GM18499 (cell line): Measurements from ENCODE around the gene GDPGP1.
A peak's percentile ranks its signal among the peaks of the same experiment; 100 is the strongest.

ENCODE experiments used
- ATAC-seq: cut with Tn5 transposase; IDR thresholded peaks from one replicate; pipeline ENCODE4 v1.9.1; 2021; ENCODE audit warnings: moderate number of reproducible peaks; ENCODE audit not compliant: insufficient read depth, unreplicated experiment

The GDPGP1 gene

DNA sequence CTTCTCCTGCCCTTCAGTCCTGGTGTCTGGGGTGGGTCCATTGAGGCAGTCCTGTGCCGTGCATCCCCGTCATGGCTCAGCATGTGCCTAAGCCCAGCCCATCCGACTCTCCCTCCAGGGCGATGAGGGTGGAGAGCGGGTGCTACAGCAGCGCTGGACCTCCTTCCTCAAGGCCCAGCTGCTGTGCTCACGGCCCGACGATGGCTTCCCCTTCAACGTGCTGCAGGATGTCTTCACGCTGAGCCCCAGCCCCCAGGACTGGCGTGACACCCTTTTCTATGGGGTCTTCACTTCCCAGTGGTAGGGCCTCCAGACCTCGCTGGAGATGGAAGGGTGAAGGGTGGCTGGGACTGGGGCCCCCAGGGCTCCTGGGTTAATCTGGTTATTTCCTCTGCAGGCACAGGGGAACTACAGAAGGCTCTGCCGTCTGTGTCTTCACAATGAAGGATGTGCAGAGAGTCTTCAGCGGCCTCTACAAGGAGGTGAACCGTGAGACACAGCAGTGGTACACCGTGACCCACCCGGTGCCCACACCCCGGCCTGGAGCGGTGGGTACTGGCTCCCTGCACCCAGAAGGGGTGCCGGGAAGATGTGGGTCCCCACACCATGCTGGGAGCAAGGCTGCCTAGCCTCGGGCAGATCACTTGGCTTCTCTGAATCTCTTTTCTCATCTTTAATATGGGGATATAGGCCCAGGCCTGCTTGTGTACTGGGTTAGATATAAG is 10.4 kb upstream of the GDPGP1 start:
- ATAC-seq, result no peak

DNA sequence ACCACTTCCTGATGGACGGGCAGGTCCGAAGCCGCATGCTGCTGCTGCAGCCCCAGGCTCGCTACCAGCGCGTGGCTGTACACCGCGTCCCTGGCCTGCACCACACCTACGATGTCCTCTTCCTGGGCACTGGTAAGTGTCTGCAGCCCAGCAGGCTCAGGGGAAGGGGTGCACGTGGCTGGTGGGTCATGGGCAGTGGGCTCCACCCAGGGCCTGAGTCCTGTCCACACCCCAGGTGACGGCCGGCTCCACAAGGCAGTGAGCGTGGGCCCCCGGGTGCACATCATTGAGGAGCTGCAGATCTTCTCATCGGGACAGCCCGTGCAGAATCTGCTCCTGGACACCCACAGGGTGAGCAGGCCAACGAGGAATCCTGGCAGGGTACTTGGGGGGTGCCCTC is 9.0 kb upstream of the GDPGP1 start:
- ATAC-seq, result no peak

GRCh38 chr15:90225504-90226234 is 8.3 kb upstream of the GDPGP1 start:
- no peak for ATAC-seq

GRCh38 chr15:90227336-90227735 is 6.7 kb upstream of the GDPGP1 start:
- no peak for ATAC-seq

- ATAC-seq, result no peak
Observed at GRCh38 chr15:90227816-90228772, 5.9 kb upstream of the GDPGP1 start.

GRCh38 chr15:90228960-90229359 is 5.0 kb upstream of the GDPGP1 start:
- no peak for ATAC-seq

- ATAC-seq, result no peak
Observed at GRCh38 chr15:90230071-90230494, 3.9 kb upstream of the GDPGP1 start.

- ATAC-seq, result no peak
Observed at GRCh38 chr15:90230610-90231009, 3.4 kb upstream of the GDPGP1 start.

DNA sequence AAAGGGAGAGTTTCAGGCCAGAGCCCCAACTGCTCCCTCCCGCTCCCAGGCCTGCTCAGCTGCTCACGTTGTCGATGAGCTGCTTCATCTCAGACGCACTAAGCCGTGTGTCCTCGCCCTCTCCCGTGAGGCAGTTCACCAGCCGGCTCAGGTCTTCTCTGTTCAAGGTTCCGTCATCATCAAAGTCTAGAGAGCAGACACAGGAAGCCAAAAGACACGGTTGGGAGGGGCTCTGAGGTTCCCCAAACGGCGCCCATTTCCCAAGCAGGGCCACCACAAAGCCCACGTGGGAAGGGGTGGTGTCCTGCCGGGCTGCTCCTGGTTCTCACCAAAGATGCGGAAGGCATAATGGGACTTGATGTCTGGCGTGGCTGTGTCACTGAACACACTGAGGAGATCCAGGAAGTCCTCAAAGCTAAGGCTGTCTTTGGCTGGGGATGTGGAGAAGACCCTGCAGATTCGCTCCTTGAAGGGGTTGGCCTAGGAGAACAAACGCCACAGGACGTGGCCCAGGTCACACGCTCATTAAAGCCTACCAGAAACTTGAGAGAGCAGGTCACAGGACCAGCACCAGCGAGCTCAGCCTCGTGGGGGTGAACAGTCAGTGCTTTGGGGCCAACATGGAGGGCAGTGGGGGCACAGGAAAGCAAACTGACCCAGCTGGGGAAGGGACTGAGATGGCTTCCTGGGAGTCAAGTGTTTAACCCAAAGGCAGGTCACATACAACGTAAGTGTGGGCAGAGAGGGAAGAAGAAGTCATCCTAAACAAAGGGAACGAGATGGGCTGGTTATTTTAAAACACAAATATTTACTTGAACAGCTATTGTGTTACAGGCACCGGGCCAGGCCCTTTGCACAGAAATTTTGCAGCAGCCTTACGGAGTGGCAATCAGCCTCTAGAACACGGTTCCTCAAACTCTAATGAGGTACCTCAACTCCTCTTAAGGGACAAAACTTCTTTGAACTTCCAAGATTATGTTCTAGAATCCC is 2.7 kb upstream of the GDPGP1 start:
- no peak for ATAC-seq

GRCh38 chr15:90232196-90232595 is 1.8 kb upstream of the GDPGP1 start:
- no peak for ATAC-seq

GRCh38 chr15:90232941-90233386 is 1.0 kb upstream of the GDPGP1 start:
- ATAC-seq, result no peak

DNA sequence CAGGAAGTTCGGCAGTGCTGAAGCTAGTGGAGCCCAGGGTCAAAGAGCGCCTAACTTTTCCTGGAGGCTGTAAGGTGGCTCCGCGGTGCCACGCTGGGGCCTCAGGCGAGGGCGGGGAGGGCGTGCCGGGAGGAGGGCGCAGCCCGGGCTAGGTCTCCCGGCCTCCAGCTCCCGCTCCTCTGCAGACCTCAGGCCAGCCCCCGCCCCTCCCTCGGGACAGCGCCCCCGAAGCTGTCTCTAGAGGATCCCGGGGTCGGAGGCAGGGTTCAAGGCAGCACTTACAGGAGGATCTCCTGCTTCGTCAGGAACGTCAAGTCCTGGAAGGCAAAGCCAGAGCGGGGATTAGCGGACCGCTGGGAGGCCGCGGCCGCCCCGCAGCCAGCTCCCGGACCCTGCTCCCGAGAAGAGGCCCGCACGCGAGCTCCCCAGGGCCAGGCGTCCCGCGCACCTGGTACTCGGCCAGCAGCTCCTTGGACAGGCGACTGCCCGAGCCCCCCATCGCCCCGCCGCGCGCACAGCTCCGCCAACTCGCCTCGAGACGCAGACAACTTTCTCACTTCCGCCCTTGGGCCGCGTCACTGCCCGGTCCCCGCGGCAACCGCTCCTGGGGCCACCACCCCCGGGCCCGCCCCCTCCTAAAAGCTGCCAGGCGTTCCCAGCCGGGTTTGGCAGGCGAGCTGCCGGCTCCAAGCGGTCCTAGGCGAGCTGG is 468 bp upstream of the GDPGP1 start, which contains the start of gene CIB1:
TSS of gene CIB1 (minus strand) at position 555 of the 709 bp plus-strand sequence. CDS start at position 499, 56 bp downstream.
- ATAC-seq, result peak; percentile 34

DNA sequence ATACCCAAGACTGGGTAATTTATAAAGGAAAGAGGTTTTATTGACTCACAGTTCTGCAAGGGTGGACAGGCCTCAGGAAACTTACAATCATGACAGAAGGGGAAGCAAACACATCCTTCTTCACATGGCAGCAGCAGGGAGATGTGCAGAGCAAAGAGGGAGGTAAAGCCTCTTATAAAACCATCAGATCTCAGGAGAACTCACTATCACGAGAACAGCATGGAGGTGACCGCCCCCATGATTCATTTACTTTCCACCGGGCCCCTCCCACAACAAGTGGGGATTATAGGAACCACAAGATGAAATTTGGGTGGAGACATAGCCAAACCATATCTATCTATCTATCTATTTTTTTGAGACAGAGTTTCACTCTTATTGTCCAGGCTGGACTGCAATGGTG is 5.4 kb downstream of the GDPGP1 start:
- no peak for ATAC-seq

DNA sequence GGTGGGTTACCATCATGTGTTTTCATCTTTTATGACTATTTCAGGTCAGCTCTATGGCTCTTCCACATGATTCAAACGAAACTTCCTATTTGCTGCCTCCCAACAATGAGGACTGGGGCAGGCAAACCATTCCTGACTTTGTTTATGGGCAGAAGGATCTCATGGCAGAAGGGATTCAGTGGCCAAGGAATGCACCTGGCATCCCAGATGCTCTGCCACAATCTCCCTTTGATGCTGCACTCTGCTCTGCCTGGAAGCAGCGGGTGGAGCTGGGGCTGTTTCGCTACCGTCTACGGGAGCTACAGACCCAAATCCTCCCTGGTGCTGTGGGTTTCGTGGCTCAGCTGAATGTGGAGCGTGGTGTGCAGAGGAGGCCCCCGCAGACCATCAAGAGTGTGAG is 6.8 kb downstream of the GDPGP1 start:
- no peak for ATAC-seq

DNA sequence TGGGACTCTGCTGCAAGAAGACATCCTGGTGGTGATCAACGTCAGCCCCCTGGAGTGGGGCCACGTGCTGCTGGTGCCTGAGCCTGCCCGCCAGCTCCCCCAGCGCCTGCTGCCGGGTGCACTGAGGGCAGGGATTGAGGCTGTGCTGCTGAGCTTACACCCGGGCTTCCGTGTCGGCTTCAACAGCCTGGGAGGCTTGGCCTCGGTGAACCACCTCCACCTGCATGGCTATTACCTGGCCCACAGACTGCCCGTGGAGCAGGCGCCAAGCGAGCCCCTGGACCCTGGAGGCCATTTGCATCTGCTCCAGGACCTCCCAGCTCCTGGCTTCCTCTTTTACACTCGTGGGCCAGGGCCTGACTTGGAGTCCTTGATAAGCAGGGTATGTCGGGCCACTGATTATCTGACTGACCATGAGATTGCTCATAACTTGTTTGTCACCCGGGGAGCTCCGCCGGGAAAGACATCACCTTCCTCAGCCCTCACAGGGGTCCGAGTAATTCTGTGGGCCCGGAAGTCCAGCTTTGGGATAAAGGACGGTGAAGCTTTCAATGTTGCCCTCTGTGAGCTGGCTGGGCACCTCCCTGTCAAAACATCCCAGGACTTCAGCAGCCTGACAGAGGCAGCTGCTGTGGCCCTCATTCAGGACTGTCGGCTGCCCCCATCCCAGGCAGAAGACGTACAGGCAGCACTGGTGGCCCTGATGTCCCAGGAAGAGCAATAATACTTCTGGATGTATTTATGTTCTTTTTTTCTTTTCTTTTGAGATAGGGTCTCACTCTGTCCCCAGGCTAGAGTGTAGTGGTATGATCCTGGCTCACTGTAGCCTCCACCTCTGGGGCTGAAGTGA is 7.6 kb downstream of the GDPGP1 start:
- no peak for ATAC-seq

DNA sequence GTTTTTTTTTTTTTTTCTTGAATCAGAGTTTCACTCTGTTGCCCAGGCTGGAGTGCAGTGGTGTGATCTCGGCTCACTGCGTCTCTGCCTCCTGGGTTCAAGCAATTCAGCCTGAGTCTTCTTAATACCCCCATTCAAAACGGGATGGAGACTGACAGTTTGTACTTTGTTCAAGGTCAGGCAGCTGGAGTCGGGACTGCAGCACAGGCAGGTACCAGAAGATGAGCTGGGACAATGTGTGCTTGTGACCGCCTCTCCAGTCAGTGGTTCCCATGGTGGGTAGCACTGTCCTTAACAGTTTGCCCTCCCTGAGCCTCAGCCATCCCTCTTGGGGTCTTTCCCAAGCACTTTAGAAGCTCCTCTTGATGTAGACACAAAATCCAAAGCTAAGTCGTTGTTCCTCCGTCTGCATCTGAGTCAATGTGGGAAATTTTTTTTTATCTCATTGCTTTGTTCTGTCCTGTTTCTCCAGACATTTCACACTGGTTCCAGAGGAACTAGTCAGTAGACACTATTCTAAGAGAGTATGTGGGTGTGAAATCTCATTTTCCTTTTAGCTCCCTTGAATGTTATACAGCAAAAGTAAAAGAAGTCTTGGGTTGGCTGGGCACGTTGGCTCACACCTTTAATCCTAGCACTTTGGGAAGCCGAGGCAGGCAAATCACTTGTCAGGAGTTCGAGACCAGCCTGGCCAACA is 10.1 kb downstream of the GDPGP1 start:
- ATAC-seq, result no peak

DNA sequence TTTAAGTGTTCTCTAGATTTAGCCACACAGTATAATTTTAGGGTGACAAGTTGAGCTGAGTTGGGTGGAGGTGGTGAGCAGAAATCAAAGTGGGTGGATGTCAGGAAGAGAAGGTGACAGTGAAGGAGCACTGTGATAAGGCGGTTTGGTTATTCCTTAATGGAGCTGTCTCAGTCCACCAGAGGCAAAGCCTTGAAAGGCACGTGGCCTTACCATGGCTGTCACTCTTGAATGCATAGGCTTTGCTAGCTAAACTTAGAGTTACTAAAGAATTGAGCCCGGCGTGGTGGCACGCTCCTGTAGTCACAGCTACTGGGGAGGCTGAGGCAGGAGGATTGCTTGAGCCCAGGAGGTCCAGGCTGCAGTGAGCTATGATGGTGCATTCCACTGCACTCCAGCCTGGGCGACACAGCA is 14.8 kb downstream of the GDPGP1 start:
- no peak for ATAC-seq
